ENCODE results near the gene PHTF1.

Gene PHTF1

GRCh38 chr1:113749402-113749801 lies 9.9 kb downstream of the PHTF1 start:
- TF ChIP-seq CTCF (IDR thresholded peaks at IDR 0.05; ENCODE audit: borderline replicate concordance, insufficient read depth, low read depth, low read length) = no peak
- no peak overlapping the region for H3K4me3 ChIP-seq (ENCODE audit: low read depth, low read length)

GRCh38 chr1:113747376-113747775 lies 11.9 kb downstream of the PHTF1 start:
- no peak for TF ChIP-seq CTCF (IDR thresholded peaks at IDR 0.05; ENCODE audit: borderline replicate concordance, insufficient read depth, low read depth, low read length)
- no peak overlapping the region for H3K4me3 ChIP-seq (ENCODE audit: low read depth, low read length)

GRCh38 chr1:113745425-113745824 lies 13.9 kb downstream of the PHTF1 start:
- TF ChIP-seq CTCF (IDR thresholded peaks at IDR 0.05; ENCODE audit: borderline replicate concordance, insufficient read depth, low read depth, low read length) = no peak
- H3K4me3 ChIP-seq (ENCODE audit: low read depth, low read length) = no peak overlapping the region

- no peak overlapping the region for H3K4me3 ChIP-seq (ENCODE audit: low read depth, low read length)
- no peak for TF ChIP-seq CTCF (IDR thresholded peaks at IDR 0.05; ENCODE audit: borderline replicate concordance, insufficient read depth, low read depth, low read length)
These were observed 15.2 kb downstream of the PHTF1 start for GRCh38 chr1:113744114-113744513.

GRCh38 chr1:113742515-113742914 lies 16.8 kb downstream of the PHTF1 start:
- TF ChIP-seq CTCF (IDR thresholded peaks at IDR 0.05; ENCODE audit: borderline replicate concordance, insufficient read depth, low read depth, low read length) = no peak
- no peak overlapping the region for H3K4me3 ChIP-seq (ENCODE audit: low read depth, low read length)

GRCh38 chr1:113734357-113735055 lies 24.8 kb downstream of the PHTF1 start:
- H3K4me3 ChIP-seq (ENCODE audit: low read depth, low read length) = no peak overlapping the region
- TF ChIP-seq CTCF (IDR thresholded peaks at IDR 0.05; ENCODE audit: borderline replicate concordance, insufficient read depth, low read depth, low read length) = no peak

- no peak overlapping the region for H3K4me3 ChIP-seq (ENCODE audit: low read depth, low read length)
- TF ChIP-seq CTCF (IDR thresholded peaks at IDR 0.05; ENCODE audit: borderline replicate concordance, insufficient read depth, low read depth, low read length) = no peak
These were observed 26.5 kb downstream of the PHTF1 start for GRCh38 chr1:113732802-113733201.
